ENCODE measurements around the gene UMAD1.
A peak's percentile ranks its signal among the peaks of the same experiment; 100 is the strongest.

Gene UMAD1

DNA sequence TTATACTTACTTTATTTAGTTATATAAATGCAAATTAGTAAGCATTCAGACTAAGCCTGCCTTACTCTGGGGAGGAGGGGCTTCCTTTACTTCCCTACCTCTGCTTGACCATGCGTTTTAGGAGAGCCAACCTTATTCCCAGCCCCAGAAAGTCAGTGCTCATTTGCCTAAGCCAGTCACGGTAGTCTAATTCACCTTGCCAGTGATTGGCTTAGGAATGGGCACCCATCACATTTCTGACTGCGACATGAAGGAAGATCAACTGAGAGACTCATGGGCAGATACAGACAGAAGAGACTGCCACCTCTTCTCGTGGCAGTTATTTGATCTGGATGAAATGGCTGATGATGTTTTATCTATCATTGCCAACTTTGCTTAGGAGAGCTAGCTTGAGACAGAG, 48.4 kb downstream of the UMAD1 start:
- no peak for DNase-seq (ENCODE audit: low read depth in 3 of 3, low spot score in 1 of 3)

DNA sequence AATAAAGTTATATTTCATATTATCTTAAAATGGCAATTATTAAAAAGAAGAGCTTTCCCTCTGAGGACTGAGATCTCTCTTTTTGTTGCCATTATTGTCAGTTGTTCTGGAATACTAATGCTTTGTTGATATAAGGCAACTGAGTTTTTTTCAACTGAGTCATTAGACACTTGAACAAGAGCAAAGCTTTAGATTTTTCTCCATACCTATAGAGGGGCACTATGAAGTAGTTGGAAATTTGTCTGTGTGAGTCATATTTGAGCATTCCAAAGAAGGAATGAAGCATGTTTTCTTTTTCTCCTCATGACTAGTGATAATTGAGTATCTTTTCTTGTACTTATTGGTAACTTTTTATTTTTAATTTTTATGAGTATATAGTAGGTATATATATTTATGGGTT, 53.3 kb downstream of the UMAD1 start:
- DNase-seq (ENCODE audit: low read depth in 3 of 3, low spot score in 1 of 3) = no peak

DNA sequence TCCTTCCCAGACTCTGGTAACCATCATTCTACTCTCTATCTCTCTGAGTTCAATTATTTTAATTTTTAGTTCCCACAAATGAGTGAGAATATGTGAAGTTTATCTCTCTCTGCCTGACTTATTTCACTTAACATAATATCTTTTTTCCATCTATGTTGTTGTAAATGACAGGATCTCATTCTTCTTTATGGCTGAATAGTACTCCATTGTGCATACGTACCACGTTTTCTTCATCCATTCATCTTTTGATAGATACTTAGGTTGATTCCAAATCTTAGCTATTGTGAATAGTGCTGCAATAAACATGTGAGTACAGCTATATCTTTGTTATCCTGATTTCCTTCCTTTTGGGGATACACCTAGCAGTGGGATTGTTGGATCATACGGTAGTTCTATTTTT, 54.0 kb downstream of the UMAD1 start:
- no peak for DNase-seq (ENCODE audit: low read depth in 3 of 3, low spot score in 1 of 3)

DNA sequence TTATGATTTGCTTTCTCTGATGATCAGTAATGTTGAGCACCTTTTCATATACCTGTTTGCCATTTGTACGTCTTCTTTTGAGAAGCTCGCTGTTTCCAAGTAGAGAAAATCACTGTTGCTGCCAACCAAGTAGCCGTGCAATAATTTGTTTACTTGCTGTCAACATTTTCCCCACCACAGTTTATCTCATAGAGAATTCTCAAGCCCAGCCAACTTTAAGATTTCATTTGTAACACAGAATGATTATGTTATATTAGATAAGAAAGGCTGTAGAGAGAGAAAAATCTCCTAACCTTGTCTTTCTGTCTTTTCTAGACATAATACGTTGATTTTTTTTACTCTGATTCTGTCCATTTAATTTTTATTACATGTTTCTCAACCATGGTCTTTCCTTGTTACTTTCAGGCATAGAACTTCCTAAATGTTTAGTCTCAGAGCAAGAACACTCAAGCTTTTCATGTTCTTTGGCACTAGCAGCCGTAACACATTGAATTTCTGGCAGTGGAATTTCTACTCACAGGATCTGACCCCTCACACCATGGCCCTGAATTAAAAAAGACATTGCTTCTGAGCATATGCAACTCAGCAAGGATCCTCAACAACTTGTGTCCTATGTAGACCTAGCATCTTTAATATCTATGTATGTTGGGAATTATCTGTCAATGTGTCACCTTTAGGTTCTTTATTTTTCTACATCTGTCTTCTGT, 54.7 kb downstream of the UMAD1 start:
- no peak for DNase-seq (ENCODE audit: low read depth in 3 of 3, low spot score in 1 of 3)

DNA sequence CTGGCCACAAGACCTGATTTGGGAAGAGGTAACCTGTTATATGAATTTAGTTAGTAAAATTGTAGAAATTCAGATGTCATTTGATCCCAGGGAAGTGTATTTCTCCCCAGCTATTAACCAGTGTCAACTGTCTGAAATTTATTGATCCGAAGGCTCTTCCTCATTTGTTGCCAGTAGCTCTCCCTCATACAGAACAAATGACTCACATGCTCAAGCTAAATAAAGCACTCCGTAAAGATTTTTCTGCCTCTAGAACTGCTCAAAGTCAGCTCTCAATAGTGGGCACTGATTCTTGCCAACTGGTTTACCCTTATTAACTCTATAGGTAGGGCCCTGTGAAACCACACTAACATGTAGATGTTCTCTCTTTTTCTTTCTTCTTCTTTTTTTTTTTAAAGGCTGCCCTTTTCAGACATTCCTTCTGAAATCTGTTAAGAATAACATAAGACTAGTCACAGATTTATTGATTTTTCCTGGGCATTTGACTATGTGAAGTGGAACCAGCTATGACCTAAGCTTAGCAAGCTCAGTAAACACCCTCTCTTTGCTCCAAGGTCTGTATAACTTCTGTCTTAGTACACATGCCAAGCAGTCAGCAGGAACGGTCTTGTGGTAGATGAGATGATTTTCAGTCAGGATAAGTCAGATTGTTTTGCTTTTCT, 56.0 kb downstream of the UMAD1 start:
- no peak for DNase-seq (ENCODE audit: low read depth in 3 of 3, low spot score in 1 of 3)

DNA sequence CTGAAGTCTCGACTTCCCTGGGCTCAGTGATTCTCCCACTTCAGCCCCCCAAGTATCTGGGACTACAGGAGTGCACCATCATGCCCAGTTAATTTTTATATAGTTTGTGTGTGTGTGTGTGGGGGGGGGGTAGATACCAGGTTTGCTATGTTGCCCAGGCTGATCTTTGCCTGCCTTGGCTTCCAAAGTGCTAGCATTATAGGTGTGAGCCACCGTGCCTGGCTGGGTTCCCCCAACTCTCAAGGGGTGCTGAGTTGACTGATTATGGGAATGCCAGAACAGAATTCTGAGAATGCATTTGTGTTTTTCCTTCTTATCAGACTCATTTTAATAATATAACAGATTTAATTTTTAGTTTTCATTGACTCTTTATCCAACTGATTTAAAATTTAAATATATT, 58.4 kb downstream of the UMAD1 start:
- no peak for DNase-seq (ENCODE audit: low read depth in 3 of 3, low spot score in 1 of 3)

DNA sequence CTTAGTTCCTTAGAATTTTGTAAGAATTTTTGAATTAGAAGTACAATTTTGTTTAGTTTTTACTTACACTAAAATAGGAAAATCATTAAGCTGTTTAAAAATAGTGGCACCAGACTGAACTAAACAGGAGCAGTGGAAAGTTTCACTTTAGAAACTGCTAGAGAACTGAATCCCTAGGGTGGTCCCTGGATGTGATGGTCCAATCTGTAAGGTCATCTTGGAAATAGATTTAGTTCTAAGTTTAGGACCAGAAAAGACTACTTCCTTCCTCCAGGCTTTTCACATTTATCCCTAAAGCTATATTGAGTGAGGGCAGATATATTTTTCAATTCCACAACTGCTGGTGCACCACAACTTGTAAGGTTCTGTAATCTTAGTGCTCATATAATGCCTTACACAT, 58.8 kb downstream of the UMAD1 start:
- no peak for DNase-seq (ENCODE audit: low read depth in 3 of 3, low spot score in 1 of 3)

DNA sequence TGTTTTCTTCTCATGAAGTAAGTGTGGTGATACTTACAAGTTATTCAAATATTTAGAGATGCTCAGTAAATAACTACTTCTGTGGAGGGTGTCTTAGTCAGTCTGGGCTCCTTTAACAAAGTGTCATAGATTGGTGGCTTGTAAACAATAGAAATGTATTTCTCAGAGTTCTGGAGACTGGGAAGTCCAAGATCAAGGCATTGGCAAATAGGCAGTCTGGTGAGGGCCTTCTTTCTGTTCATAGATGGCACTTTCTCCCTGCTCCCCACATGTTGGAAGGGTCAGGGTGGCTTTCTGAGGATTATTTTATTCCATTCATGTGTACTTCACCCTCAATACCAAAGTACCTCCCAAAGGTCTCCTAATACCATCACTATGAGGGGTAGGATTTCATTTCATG, 59.4 kb downstream of the UMAD1 start:
- no peak for DNase-seq (ENCODE audit: low read depth in 3 of 3, low spot score in 1 of 3)

DNA sequence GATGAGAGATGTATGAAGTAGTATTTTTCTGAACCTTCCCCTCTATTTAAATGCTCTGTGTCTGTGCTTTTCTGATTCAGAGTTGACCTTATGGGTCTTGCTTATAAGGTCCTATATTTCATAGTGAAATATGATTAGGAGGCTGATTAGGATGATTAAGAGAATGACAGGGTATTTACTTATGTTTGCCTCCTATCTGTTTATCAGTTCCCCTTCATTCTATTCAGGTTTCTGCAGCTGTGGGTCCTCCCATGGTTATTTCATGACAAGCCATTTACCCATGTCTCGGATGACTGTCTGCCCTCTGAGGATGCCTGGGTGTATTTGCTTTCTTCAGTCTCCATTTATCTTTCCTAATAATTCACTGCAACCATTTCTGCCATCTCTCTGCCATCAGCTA, 61.0 kb downstream of the UMAD1 start:
- DNase-seq (ENCODE audit: low read depth in 3 of 3, low spot score in 1 of 3) = no peak

DNA sequence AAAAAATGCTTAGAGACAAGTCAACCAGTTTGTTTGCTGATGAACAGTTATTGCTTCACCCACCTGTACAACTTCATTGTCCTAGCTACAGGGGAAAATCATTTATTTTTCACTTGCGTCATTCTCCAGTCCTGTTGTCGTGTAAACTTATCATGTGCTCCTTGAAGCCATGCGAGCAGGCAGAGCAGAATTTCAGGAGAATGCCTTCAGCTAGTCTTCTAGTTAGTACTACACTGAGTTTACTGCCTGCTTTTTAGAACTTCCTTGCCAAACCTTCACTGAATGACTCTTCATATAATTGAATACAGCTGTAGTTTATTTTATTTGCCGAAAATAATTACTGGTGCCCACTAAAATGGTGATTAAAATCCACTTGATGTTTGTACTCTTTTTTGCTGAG, 62.3 kb downstream of the UMAD1 start:
- DNase-seq (ENCODE audit: low read depth in 3 of 3, low spot score in 1 of 3) = no peak

DNA sequence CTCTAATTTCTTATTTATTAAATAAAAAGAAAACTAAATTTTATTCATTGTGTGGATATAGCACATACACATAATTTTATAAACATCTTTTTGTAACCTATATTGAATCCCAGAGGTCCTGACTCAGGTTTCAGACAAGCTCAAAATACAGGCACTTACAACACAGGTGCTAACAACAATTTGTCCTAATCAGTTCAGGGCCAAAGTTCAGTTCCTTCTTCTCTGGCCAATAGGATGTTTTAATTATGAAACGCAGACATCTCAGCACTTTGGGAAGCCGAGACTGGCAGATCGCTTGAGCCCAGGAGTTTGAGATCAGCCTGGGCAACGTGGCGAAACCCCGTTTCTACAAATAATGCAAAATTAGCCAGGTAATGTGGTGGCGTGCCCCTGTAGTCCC, 62.9 kb downstream of the UMAD1 start:
- no peak for DNase-seq (ENCODE audit: low read depth in 3 of 3, low spot score in 1 of 3)

DNA sequence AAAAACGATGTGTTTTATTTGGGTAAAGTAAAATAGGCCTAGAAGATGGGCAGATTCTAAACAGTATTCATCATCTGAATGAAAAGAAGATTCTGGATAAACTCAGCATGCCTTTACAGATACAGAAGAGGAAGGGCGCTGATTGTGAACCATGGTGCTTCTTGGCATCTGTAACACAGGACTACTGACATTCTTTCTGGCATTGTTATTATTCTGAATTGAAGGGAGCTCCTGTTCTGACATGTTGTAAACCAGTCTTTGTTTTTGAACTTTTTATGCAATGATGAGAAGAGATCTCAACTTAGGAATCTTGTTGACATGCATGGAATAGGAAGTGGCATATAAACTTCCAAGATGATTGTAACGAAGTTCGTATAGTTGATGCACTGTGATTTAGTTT, 64.3 kb downstream of the UMAD1 start:
- DNase-seq (ENCODE audit: low read depth in 3 of 3, low spot score in 1 of 3) = no peak

DNA sequence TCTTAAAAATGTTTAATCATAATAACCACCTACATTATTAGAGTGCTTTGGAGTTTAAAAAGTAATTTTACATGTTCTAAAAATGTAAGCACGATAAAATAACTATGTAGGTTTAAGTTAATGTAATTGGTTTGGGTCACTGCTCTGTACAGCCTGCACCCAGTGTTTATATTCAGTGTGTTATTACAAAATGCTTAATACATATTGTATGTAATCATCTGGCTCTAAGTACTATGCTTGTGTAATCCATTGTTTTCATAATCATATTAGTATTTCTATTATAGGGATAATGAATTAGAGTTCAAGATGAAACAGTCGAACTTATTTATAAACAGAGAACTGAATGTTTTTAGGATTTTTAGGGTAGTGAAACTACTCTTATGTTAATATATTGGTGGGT, 64.8 kb downstream of the UMAD1 start:
- DNase-seq (ENCODE audit: low read depth in 3 of 3, low spot score in 1 of 3) = no peak

DNA sequence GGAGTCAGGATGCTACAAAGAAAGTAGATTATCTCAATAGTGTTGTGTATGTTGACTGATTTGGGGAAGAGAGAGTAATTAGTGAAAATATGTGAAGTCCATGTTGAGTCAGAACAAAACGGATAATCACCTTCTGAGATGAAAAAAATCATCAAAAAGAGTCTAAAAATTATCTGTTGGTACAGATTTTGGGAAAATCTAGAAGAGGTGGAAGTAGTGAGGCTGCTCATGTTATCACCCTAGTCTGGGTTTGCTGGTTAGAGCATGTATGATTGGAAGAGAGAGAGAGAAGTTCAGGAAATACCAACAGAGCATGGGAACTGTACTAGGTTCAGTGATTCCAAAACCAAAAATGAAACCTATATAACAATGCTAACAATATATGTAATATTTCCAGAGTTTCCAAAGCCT, 65.6 kb downstream of the UMAD1 start:
- DNase-seq (ENCODE audit: low read depth in 3 of 3, low spot score in 1 of 3) = no peak

DNA sequence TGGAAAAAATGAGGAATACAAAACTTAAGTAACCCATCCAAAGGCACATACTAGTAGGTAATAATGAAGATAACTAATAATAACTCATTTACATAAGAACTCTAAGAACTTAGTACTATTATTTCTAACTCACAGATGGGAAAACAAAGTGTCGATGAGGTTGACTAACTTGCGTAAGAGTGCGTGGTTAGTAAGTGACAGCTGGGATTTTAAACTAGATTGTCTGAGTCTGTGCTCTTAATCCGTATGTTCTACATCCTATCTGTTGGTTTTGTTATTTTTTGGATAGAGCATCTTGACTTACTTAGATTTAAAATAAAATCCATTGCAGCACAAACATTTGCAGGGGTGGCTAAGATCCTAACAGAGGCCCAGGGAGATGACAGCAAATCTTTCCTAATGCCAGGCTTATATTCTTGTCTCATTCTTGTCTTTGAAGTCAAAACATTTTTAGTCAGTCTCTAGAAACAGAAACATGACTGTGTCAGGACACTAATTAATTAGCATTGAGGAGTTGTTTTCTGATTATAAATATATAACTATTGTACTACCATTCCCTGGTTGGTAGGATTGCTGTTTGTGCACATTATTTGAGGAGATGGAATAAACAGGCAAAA, 66.1 kb downstream of the UMAD1 start:
- no peak for DNase-seq (ENCODE audit: low read depth in 3 of 3, low spot score in 1 of 3)

DNA sequence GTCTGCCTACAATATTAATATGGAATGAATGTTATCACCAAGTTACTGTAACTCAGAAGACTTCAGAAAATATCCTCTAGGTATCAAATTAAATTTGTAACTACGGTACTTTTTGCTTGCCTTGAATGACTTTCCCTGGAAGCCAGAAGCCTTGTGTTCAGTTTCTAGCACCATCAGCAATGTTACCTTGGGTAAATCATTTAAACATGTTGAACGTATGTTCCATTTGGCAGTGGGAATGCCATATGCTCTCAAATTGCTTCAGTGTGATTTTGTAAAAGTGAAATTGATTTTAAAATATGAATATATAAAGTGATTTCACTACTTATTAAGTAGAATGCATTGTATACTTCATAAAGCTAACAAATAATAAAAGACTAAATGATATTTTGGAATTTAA, 66.7 kb downstream of the UMAD1 start:
- DNase-seq (ENCODE audit: low read depth in 3 of 3, low spot score in 1 of 3) = no peak

DNA sequence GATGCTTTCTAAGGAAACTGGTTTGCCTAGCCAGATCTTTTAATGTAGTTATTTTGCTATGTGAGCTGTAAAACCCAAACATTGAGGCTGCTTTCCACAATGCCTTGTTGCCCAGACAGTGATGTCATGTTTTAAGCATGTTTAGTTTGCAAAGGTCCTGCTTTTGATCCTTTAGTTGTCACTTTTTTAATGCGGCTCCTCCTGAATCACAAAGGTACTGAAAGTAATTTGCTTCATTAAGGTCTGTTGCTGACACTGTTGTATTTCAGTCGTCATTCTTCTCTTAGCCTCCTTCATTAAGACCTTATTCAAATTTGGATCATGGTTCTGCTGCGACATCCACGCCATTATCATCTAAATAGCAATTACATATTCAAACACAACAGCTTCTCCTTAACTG, 67.3 kb downstream of the UMAD1 start:
- no peak for DNase-seq (ENCODE audit: low read depth in 3 of 3, low spot score in 1 of 3)

DNA sequence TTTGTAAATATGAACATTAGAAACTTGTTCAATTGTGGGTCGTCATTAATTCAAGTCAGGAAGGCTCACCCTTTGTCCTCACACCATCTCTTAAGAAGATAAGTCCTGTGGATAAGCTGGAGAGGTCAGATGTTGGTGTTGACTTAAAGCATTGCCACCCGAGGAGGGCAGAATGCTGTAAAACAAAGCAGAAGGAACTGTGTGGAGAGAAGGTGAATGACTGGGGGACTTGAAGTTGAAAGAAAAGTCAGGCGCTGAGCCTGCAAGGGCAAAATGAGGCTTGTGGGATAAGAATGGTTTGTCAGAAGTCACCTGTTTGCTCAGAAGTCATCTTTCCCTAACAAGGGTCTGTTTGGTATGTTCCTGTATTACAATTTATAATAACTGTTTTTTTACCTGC, 68.7 kb downstream of the UMAD1 start:
- no peak for DNase-seq (ENCODE audit: low read depth in 3 of 3, low spot score in 1 of 3)

DNA sequence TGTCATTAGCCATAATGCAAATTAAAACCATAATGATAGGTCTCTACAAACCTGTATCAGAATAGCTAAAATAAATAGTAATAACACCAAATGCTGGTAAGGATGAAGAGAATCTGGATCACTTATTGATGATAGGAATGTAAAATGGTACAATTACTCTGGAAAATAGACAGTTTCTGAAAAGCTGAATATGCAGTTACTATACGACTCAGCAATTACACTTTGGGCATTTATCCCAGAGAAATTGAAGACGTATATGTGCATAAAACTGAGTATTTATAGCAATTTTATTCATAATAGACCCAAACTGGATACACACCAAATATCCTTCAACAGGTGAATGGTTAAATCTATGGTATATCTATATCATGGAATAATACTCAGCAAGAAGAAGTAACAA, 69.9 kb downstream of the UMAD1 start:
- no peak for DNase-seq (ENCODE audit: low read depth in 3 of 3, low spot score in 1 of 3)

DNA sequence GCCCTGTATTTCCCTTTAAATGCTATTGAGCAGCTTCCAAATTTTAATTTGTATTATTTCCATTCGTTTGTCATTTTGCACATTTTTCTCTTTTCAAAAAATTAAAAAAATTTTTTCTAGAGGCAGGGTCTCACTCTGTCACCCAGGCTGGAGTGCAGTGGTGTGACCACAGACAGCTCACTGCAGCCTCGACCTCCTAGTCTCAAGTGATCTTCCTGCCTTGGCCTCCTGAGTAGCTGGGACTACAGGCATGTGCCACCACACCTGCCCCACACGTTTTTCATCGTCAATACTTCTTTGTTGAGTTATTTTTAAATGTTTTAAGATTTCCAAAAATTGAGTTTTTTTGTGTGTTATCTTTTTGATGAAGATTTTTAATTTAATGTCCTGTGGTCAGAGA, 73.2 kb downstream of the UMAD1 start:
- no peak for DNase-seq (ENCODE audit: low read depth in 3 of 3, low spot score in 1 of 3)

DNA sequence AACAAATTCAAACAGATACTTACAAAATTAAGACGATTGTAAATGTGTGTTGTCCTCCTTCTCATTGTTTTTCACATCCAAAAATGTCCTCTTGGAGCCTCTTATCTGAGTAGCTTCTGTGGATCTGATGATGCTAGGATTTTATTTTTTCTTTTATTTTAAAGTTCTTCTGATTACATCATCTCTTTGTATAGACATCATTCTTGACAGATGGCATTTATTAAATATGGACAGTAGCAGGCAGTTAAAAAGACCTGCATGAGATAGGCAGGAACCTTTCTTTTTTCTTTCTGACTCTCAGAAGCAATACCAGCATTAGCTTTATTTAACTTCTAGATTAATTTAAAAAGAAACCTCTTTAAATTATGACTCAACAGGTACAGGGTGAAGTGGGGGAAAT, 77.9 kb downstream of the UMAD1 start, which contains the start of gene RPA3:
Gene RPA3 (minus strand): TSS at position 116 of the 400 bp plus-strand sequence. CDS start 78,189 bp downstream, outside the sequence.
- DNase-seq (ENCODE audit: low read depth in 3 of 3, low spot score in 1 of 3) = no peak

DNA sequence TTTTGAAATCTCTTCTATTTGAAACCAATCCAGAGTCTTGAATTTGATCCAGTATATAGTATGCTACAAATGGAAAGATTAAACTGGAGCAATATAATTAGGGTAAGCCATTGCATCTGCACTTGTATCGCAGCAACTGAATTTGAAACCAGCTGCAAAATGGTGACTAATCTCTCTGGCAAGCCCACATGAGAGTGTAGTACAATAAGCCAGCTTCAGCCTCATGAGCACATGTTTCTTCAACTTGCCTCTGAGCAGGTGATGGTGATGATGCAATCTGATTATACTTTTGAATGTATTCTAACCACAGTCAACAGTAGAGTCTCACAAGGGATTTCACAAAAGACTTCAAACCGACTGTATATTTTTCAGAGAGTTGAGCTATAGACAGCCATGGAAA, 78.7 kb downstream of the UMAD1 start:
- DNase-seq (ENCODE audit: low read depth in 3 of 3, low spot score in 1 of 3) = peak in 2 of 3 donors; percentile 2 to 3

DNA sequence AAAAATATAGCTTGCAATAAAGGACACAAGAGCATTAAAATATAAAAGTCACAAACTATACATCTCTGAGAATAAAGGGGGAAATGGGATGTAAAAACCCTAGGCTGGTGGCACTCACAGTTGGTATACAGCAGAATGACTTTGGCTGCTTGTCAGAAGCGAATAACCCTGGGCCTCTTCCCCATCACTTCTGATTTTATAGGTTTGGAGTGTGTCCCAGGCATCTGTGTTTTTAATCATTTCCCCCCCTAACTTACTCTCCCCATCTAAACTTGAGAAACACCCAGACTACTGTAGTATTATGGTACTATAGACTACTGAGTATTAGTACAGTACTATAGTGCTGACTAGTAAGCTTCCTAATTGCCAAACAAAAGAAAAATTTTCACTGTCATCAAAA, 79.6 kb downstream of the UMAD1 start:
- no peak for DNase-seq (ENCODE audit: low read depth in 3 of 3, low spot score in 1 of 3)

Measured in stimulated activated CD4-positive, alpha-beta T cell treated with anti-CD3 and anti-CD28 coated beads, TNF-alpha, amount 100 ng/mL, for 1 hour (primary cell).